Articular chondrocyte of knee joint (primary cell): ENCODE results near the gene GGA3. TPM values are rescaled to one million over a fixed set of nuclear protein-coding genes. Genes with fewer than 3 reads are reported as not detected.

Source experiments
- total RNA-seq: library from RNA; depleted of rRNA; stranded (reverse); fragments of >200 nt; gene quantifications from 2 replicates; pipeline ENCODE4 v1.2.3, GENCODE V29; 2012

Gene GGA3, protein sequence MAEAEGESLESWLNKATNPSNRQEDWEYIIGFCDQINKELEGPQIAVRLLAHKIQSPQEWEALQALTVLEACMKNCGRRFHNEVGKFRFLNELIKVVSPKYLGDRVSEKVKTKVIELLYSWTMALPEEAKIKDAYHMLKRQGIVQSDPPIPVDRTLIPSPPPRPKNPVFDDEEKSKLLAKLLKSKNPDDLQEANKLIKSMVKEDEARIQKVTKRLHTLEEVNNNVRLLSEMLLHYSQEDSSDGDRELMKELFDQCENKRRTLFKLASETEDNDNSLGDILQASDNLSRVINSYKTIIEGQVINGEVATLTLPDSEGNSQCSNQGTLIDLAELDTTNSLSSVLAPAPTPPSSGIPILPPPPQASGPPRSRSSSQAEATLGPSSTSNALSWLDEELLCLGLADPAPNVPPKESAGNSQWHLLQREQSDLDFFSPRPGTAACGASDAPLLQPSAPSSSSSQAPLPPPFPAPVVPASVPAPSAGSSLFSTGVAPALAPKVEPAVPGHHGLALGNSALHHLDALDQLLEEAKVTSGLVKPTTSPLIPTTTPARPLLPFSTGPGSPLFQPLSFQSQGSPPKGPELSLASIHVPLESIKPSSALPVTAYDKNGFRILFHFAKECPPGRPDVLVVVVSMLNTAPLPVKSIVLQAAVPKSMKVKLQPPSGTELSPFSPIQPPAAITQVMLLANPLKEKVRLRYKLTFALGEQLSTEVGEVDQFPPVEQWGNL
- 11.9 and 15.3 TPM in 2 replicates for total RNA-seq

GRCh38 chr17:75261336-75262111, at the start of gene GGA3, which contains the start of gene MRPS7:
Gene GGA3, minus strand, starts transcription at chr17:75261606. Its CDS starts 19 bp downstream, at chr17:75261587.
Gene MRPS7, plus strand, starts transcription at chr17:75261879. Its CDS starts 22 bp downstream, at chr17:75261901.

GRCh38 chr17:75289115-75289831, 27.9 kb upstream of the GGA3 start, which contains the start of gene SLC25A19:
Gene SLC25A19, minus strand, starts transcription at chr17:75289433. Its CDS starts 2,669 bp downstream, at chr17:75286764.

GRCh38 chr17:75270966-75271232, 9.5 kb upstream of the GGA3 start, which contains the start of gene MIF4GD:
Gene MIF4GD, minus strand, starts transcription at chr17:75271231. Its CDS starts 1,036 bp downstream, at chr17:75270195.

DNA sequence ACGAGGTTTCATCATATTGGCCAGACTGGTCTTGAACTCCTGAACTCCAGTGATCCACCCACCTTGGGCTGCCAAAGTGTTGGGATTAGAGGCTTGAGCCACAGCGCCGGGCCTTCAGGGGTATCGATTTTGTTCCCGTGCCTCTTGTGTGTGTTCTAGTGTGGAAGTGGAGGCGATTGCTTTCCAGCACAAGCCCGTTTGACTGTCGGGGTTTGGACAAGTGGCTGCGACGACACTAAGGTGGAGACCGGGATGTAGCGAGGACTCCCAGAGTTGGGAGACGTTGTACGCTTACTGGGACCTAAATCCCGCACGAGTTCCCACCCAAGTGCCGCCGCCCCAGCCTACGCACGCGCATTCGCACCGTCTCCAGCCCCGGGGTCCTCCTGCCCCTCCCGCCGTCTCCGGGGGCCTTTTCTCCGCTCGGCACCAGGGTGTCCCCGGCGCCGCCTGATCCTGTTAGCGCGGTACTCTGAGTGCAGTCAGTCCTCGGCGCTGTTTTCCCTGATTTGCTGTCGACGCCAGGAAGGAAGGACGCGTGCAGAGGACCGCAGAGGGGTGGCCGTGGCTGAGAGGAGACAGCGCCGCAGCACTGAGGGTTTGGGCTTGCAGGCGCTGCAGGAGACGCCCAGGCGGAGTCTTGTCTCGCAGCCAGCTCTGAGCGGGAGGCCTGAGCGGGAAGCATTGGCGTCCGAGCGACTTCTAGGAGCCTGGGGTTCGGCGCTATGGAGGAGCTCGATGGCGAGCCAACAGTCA, 56.2 kb downstream of the GGA3 start, which contains the start of gene NUP85:
NUP85 (plus strand) TSS at position 643 of the 756 bp plus-strand sequence; CDS start at position 726, 83 bp downstream.

Other genes starting within 250 kb of the GGA3 start
- gene MRPL58, start 248.9 kb downstream of the GGA3 start, total RNA-seq: 25.7 and 35.7 TPM in 2 replicates
- gene ATP5PD, start 214.6 kb downstream of the GGA3 start, total RNA-seq: 415 and 418 TPM in 2 replicates
- 26.9 and 29.1 TPM in 2 replicates for gene KCTD2, start 214.4 kb downstream of the GGA3 start, total RNA-seq
- 14.6 and 15.5 TPM in 2 replicates for gene SLC16A5, start 173.7 kb downstream of the GGA3 start, total RNA-seq
- 3.3 and 4.1 TPM in 2 replicates for gene ARMC7, start 151.6 kb downstream of the GGA3 start, total RNA-seq
- 35.3 and 51.9 TPM in 2 replicates for gene NT5C, start 129.9 kb downstream of the GGA3 start, total RNA-seq
- gene JPT1, start 107.1 kb downstream of the GGA3 start, total RNA-seq: 86.7 and 87.4 TPM in 2 replicates
- 104 and 119 TPM in 2 replicates for gene SUMO2, start 78.6 kb downstream of the GGA3 start, total RNA-seq
- 23.7 and 24.1 TPM in 2 replicates for gene NUP85, start 55.9 kb downstream of the GGA3 start, total RNA-seq
- 35.3 and 35.4 TPM in 2 replicates for gene MRPS7, start 273 bp upstream of the GGA3 start, total RNA-seq
- gene MIF4GD, start 9.6 kb upstream of the GGA3 start, total RNA-seq: 6.2 and 8.0 TPM in 2 replicates
- gene SLC25A19, start 27.8 kb upstream of the GGA3 start, total RNA-seq: 3.5 and 5.0 TPM in 2 replicates
- 66.6 and 73.7 TPM in 2 replicates for gene GRB2, start 144.1 kb upstream of the GGA3 start, total RNA-seq
- gene TMEM94, start 195.0 kb upstream of the GGA3 start, total RNA-seq: 30.7 and 33.5 TPM in 2 replicates